ENCODE measurements around the gene MLC1.
"Not testable (repeated sequence)": the region's sequence is repeated elsewhere in the genome, so short reads cannot be mapped to it uniquely, and the experiment has no call there.

- not testable (repeated sequence) for TF ChIP-seq CTCF, POLR2A, EP300 (IDR thresholded peaks at IDR 0.05)
Measured at GRCh38 chr22:50086975-50087374, 1.7 kb upstream of the MLC1 start.

All from stomach (tissue), 4 donors.